H1 (cell line): Measurements from ENCODE around the gene TRAPPC5. TPM values are rescaled to one million over a fixed set of nuclear protein-coding genes. Genes with fewer than 3 reads are reported as not detected.

Experiments
- CTCF ChIA-PET: fragments of 300-600 bp; sonication (Branson Sonifier 250); formaldehyde crosslinking; loops from one replicate; lab custom pipeline; 2021; ENCODE audit not compliant: partially characterized antibody; lab: Charles Lee
- POLR2A ChIA-PET: fragments of 300-600 bp; sonication (Branson Sonifier 250); formaldehyde crosslinking; loops from one replicate; lab custom pipeline; 2021; ENCODE audit warnings: inconsistent platforms; ENCODE audit not compliant: partially characterized antibody; lab: Charles Lee
- DNase-seq, 2 experiments: peaks; one replicate each; pipeline versions ENCODE4 v3.0.0 to v3.0.0-alpha.2; 2010 to 2022; ENCODE audit warnings: low spot score in 2 of 2, low read depth in 1 of 2, mixed read lengths in 1 of 2
- FAIRE-seq: peaks from 2 replicates; lab custom pipeline; 2011; peaks lifted over from hg19 to GRCh38; lab: Jason Lieb, UNC
- H2AFZ ChIP-seq: 2 replicates; pipeline ENCODE4 v1.8.1; 2012; ENCODE audit warnings: low read length, inconsistent platforms
- H2AK5ac ChIP-seq: 2 replicates; pipeline ENCODE4 v1.6.1; 2013; ENCODE audit warnings: low read depth, low read length
- H2BK120ac ChIP-seq: replicated peaks from 2 replicates; pipeline ENCODE3; 2013; ENCODE audit warnings: low read depth, low read length, inconsistent platforms
- H2BK12ac ChIP-seq: 2 replicates; pipeline ENCODE4 v1.6.1; 2013; ENCODE audit warnings: low read depth, low read length
- H2BK15ac ChIP-seq: 2 replicates; pipeline ENCODE4 v1.6.1; 2013; ENCODE audit warnings: low read length
- H2BK20ac ChIP-seq: 2 replicates; pipeline ENCODE4 v1.6.1; 2013; ENCODE audit warnings: low read length
- H2BK5ac ChIP-seq: 2 replicates; pipeline ENCODE4 v1.6.1; 2013; ENCODE audit warnings: low read depth, low read length
- H3K14ac ChIP-seq: 2 replicates; pipeline ENCODE4 v1.6.1; 2013; ENCODE audit warnings: inconsistent platforms; ENCODE audit not compliant: insufficient read length
- H3K18ac ChIP-seq: 2 replicates; pipeline ENCODE4 v1.6.1; 2013; ENCODE audit warnings: low read length; ENCODE audit errors: extremely low read depth
- H3K23ac ChIP-seq: 2 replicates; pipeline ENCODE4 v1.6.1; 2013; ENCODE audit warnings: inconsistent platforms; ENCODE audit not compliant: insufficient read length
- H3K23me2 ChIP-seq: 2 replicates; pipeline ENCODE4 v1.6.1; 2013; ENCODE audit warnings: low read depth, low read length
- H3K27ac ChIP-seq: 2 replicates; pipeline ENCODE4 v1.6.1; 2011; ENCODE audit warnings: low read depth, low read length, inconsistent platforms
- H3K27me3 ChIP-seq, 4 experiments: replicated peaks in 1 of 4; 1 replicate in 1 of 4; 2 replicates in 3 of 4; pipeline versions ENCODE4 v1.6.1 to v1.8.1; 2011 to 2013; ENCODE audit warnings: low read length in 3 of 4, mild to moderate bottlenecking in 3 of 4, inconsistent platforms in 2 of 4, mixed read lengths in 2 of 4, moderate library complexity in 1 of 4; ENCODE audit not compliant: control insufficient read depth in 3 of 4, insufficient read depth in 3 of 4; ENCODE audit errors: extremely low read depth in 1 of 4
- H3K36me3 ChIP-seq, 4 experiments: 2 replicates each; pipeline versions ENCODE4 v1.6.1 to v1.8.1; 2011 to 2013; ENCODE audit warnings: mild to moderate bottlenecking in 4 of 4, low read length in 3 of 4, moderate library complexity in 2 of 4, control low read depth in 1 of 4, inconsistent platforms in 1 of 4; ENCODE audit not compliant: insufficient read depth in 4 of 4, control insufficient read depth in 2 of 4
- H3K4ac ChIP-seq: replicated peaks from 2 replicates; pipeline ENCODE3; 2013; ENCODE audit warnings: low read length, low read depth, mixed read lengths, inconsistent platforms; ENCODE audit not compliant: insufficient read length
- H3K4me1 ChIP-seq, 4 experiments: replicated peaks in 1 of 4; 1 replicate in 1 of 4; 2 replicates in 3 of 4; pipeline versions ENCODE4 v1.6.1 to v1.8.1; 2011 to 2013; ENCODE audit warnings: low read length in 3 of 4, inconsistent platforms in 2 of 4, mixed read lengths in 1 of 4; ENCODE audit not compliant: insufficient read depth in 4 of 4, control insufficient read depth in 3 of 4
- H3K4me2 ChIP-seq, 2 experiments: 2 replicates each; pipeline versions ENCODE4 v1.6.1 to v1.8.1; 2011 to 2013; ENCODE audit warnings: low read depth in 2 of 2, low read length in 2 of 2, control low read depth in 1 of 2, inconsistent platforms in 1 of 2, mild to moderate bottlenecking in 1 of 2; ENCODE audit not compliant: insufficient read depth in 1 of 2
- H3K4me3 ChIP-seq, 4 experiments: fragments of 200-600, 300-600 bp in 1 of 4; sonication (generic), shearing (Covaris generic), sonication (Bioruptor Twin) in 1 of 4; 2 replicates each; pipeline versions ENCODE4 v1.5.1 to v1.8.1; 2011 to 2016; ENCODE audit warnings: low read length in 4 of 4, low read depth in 3 of 4, control low read depth in 2 of 4, inconsistent platforms in 2 of 4, mild to moderate bottlenecking in 2 of 4, mixed read lengths in 1 of 4, moderate library complexity in 1 of 4; ENCODE audit not compliant: insufficient read depth in 2 of 4; ENCODE audit errors: extremely low read depth in 1 of 4
- H3K56ac ChIP-seq: replicated peaks from 2 replicates; pipeline ENCODE3; 2013; ENCODE audit warnings: low read depth, mild to moderate bottlenecking, mixed read lengths, low read length, inconsistent platforms; ENCODE audit not compliant: insufficient read length
- H3K79me1 ChIP-seq: 2 replicates; pipeline ENCODE4 v1.6.1; 2013; ENCODE audit warnings: low read depth, low read length, control low read depth
- H3K79me2 ChIP-seq, 2 experiments: 2 replicates each; pipeline versions ENCODE4 v1.6.1 to v1.8.1; 2012 to 2013; ENCODE audit warnings: low read length in 2 of 2, mild to moderate bottlenecking in 2 of 2, inconsistent platforms in 1 of 2; ENCODE audit not compliant: insufficient read depth in 2 of 2, control insufficient read depth in 1 of 2
- H3K9ac ChIP-seq, 4 experiments: replicated peaks in 1 of 4; 1 replicate in 1 of 4; 2 replicates in 3 of 4; pipeline versions ENCODE4 v1.6.1 to v1.8.1; 2011 to 2013; ENCODE audit warnings: low read depth in 3 of 4, low read length in 3 of 4, control low read depth in 2 of 4, mild to moderate bottlenecking in 2 of 4, moderate library complexity in 2 of 4, inconsistent platforms in 1 of 4; ENCODE audit errors: extremely low read depth in 1 of 4
- H3K9me3 ChIP-seq, 2 experiments: 2 replicates each; pipeline versions ENCODE4 v1.6.1 to v1.8.1; 2012 to 2013; ENCODE audit warnings: mild to moderate bottlenecking in 2 of 2, moderate library complexity in 2 of 2, control low read depth in 1 of 2, inconsistent platforms in 1 of 2, low read depth in 1 of 2, low read length in 1 of 2, mixed read lengths in 1 of 2; ENCODE audit not compliant: insufficient read depth in 2 of 2
- H4K20me1 ChIP-seq, 2 experiments: replicated peaks in 1 of 2; 2 replicates each; pipeline versions ENCODE3 to v1.8.1; 2011 to 2013; ENCODE audit warnings: inconsistent platforms in 2 of 2, low read length in 2 of 2, mild to moderate bottlenecking in 1 of 2; ENCODE audit not compliant: insufficient read depth in 2 of 2, control insufficient read depth in 1 of 2
- H4K5ac ChIP-seq: 2 replicates; pipeline ENCODE4 v1.6.1; 2013; ENCODE audit warnings: low read length, low read depth, mixed read lengths, inconsistent platforms; ENCODE audit not compliant: insufficient read length
- H4K8ac ChIP-seq: 2 replicates; pipeline ENCODE4 v1.8.0; 2013; ENCODE audit warnings: mild to moderate bottlenecking, moderate library complexity, low read length, inconsistent platforms; ENCODE audit not compliant: insufficient read depth; ENCODE audit errors: extremely low read depth
- H4K91ac ChIP-seq: replicated peaks from 2 replicates; pipeline ENCODE3; 2013; ENCODE audit warnings: low read length, mixed read lengths, inconsistent platforms; ENCODE audit not compliant: insufficient read length
- ATF2 ChIP-seq: IDR thresholded peaks from 2 replicates; pipeline ENCODE4 v1.6.1; 2012; ENCODE audit warnings: low read length, inconsistent platforms
- CBX5 ChIP-seq: fragments of 300-800, 300-1000 bp; sonication (generic); IDR thresholded peaks from 2 replicates; pipeline ENCODE4 v1.7.1; 2016; ENCODE audit warnings: antibody characterized with exemption, low read length, low read depth
- CBX8 ChIP-seq: fragments of 300-800, 300-1000 bp; sonication (generic); IDR thresholded peaks from 2 replicates; pipeline ENCODE4 v1.7.1; 2016; ENCODE audit warnings: low read depth, low read length, borderline replicate concordance
- E2F6 ChIP-seq: IDR thresholded peaks from 2 replicates; pipeline ENCODE4 v1.6.1; 2012; ENCODE audit warnings: inconsistent platforms
- NANOG ChIP-seq: IDR thresholded peaks from 2 replicates; pipeline ENCODE4 v1.6.1; 2011; ENCODE audit warnings: low read length, low read depth, mild to moderate bottlenecking, inconsistent platforms; ENCODE audit not compliant: insufficient read depth, poor library complexity, severe bottlenecking
- SUZ12 ChIP-seq: fragments of 200-600 bp; sonication (generic); IDR thresholded peaks from 2 replicates; pipeline ENCODE4 v1.6.1; 2012; ENCODE audit warnings: mild to moderate bottlenecking, inconsistent platforms, low read length, moderate library complexity, mixed read lengths
- TAF7 ChIP-seq: optimal IDR thresholded peaks from 2 replicates; pipeline ENCODE3; 2011; ENCODE audit warnings: low read depth, mild to moderate bottlenecking, inconsistent platforms, low read length, moderate library complexity, borderline replicate concordance
- WGBS, 2 experiments: shearing (Covaris generic) in 1 of 2; methylation state at CpG; one replicate each; pipeline versions ENCODE4 v1.1.6 to v1.1.7; 2013 to 2015; ENCODE audit warnings: low lambda C conversion rate in 2 of 2, mixed read lengths in 2 of 2, inconsistent platforms in 1 of 2, low coverage in 1 of 2, missing lambda C conversion rate in 1 of 2; ENCODE audit not compliant: insufficient replicate concordance in 2 of 2, insufficient coverage in 1 of 2, insufficient read length in 1 of 2; ENCODE audit errors: extremely low coverage in 1 of 2, missing lambda C conversion rate in 1 of 2; 5-methylcytosine and 5-hydroxymethylcytosine counted together
- polyA plus RNA-seq, 7 experiments: library from polyadenylated mRNA; depleted of rRNA in 3 of 7; stranded (reverse) in 5 of 7; unstranded in 2 of 7; fragments of >200 nt in 5 of 7; fragments of 200-250 nt in 2 of 7; gene quantifications; 1 replicate in 5 of 7; 2 replicates in 1 of 7; 4 replicates in 1 of 7; pipeline versions ENCODE4 v1.2.1 to v1.2.3, GENCODE V29; 2011 to 2013; ENCODE audit warnings: missing spikeins in 2 of 7, mixed read lengths in 2 of 7
- total RNA-seq: library from RNA; stranded (reverse); fragmentation: NEBNext Ultra II Directional; extraction: Animal tissue kit (Norgen Biotek cat#: 25700); gene quantifications from 2 replicates; pipeline ENCODE4 v1.2.1, GENCODE V29; 2021

Gene TRAPPC5
- total and polyA plus RNA-seq, 2 of the 8 experiments (the other 6 are each of a cell fraction or from before 2014, with no cell fraction given), result 109 to 120 TPM

- Histone ChIP-seq H3K79me1 (no peaks in the 10 kb centered on the region), H3K23me2 (peaks cover 2% of the 10 kb centered on the region; the same call in 1 of the 2 replicates), H3K36me3 (no peaks in the 10 kb centered on the region), H4K5ac (no peak overlapping the region), H3K27ac (no peak overlapping the region), H3K27me3 (peaks cover 0 to 16% (median 10%) of the 10 kb centered on the region in 4 experiments; a peak in 3 of 7 replicates), H3K56ac (no peak overlapping the region), H2BK5ac (no peak overlapping the region), H3K4ac (no peak overlapping the region), H3K4me2 (peak overlapping the region in 1 of 2 experiments; percentile 39; a peak in 2 of 4 replicates), H3K4me1 (peaks cover 0 to 3% (median 1%) of the 10 kb centered on the region in 4 experiments; a peak in 2 of 7 replicates), H3K9me3 (no peaks in the 10 kb centered on the region), H2BK12ac (no peak overlapping the region), H2BK20ac (no peak overlapping the region), H2BK120ac (no peak overlapping the region), H3K9ac (no peak overlapping the region), H3K4me3 (peak overlapping the region in 1 of 4 experiments; percentile 31; a peak in 1 of 8 replicates), H4K20me1 (no peaks in the 10 kb centered on the region), H3K14ac (no peak overlapping the region), H2AK5ac (no peak overlapping the region), H3K79me2 (no peaks in the 10 kb centered on the region), H2BK15ac (no peak overlapping the region), H4K8ac (no peak overlapping the region), H2AFZ (peak overlapping the region; percentile 46; the same call in 1 of the 2 replicates), H3K18ac (no peak overlapping the region), H4K91ac (no peak overlapping the region), H3K23ac (no peak overlapping the region)
- ChIA-PET CTCF (interaction anchor here (0.6 to 2.6 kb wide), 5 partner anchors 14 to 319 kb away, joined by 3 to 7 read pairs (median 3); no protein-coding TSS in a partner anchor), POLR2A (no interaction called here)
- FAIRE-seq, result peak; percentile 24
- 57% methylated on average over 16 of the region's 21 CpGs; no CpG with 5 or more reads in 1 of the 2 experiments for WGBS, 2 experiments
- DNase-seq, result peak in 1 of 2 experiments; percentile 81
- no peak for TF ChIP-seq SUZ12
- no peak for TF ChIP-seq E2F6
- no peak for TF ChIP-seq NANOG
- no peak for TF ChIP-seq CBX8
- TF ChIP-seq ATF2, result no peak
- no peak for TF ChIP-seq CBX5
- TF ChIP-seq TAF7, result no peak
These were observed 6.3 kb upstream of the TRAPPC5 start for GRCh38 chr19:7674010-7675005.
